Thoracic aorta (tissue), 2 donors: ENCODE measurements around the gene SOX10. TPM values are rescaled to one million over a fixed set of nuclear protein-coding genes. Genes with fewer than 3 reads are reported as not detected.
A peak's percentile ranks its signal among the peaks of the same experiment; 100 is the strongest.
"Not testable (repeated sequence)": the region's sequence is repeated elsewhere in the genome, so short reads cannot be mapped to it uniquely, and the experiment has no call there.

Experiments used
- ATAC-seq: fragments of 150-250 bp; one replicate; pipeline ENCODE4 v1.8.0; 2017; ENCODE audit warnings: low read depth; ENCODE audit not compliant: insufficient number of reproducible peaks, low FRiP score
- DNase-seq: peaks from one replicate; pipeline ENCODE4 v3.0.0-alpha.2; 2020; ENCODE audit warnings: low spot score
- H3K27ac ChIP-seq, 2 donors: fragments of 200-600 bp; sonication (generic); 1 replicate in 1 of 2; 2 replicates in 1 of 2; pipeline ENCODE4 v1.5.1; 2016; ENCODE audit warnings: mild to moderate bottlenecking in 2 of 2, moderate library complexity in 2 of 2
- H3K27me3 ChIP-seq: fragments of 200-600 bp; sonication (generic); replicated peaks from 2 replicates; pipeline ENCODE4 v1.6.0; 2016; ENCODE audit warnings: mild to moderate bottlenecking; ENCODE audit not compliant: insufficient read depth
- H3K36me3 ChIP-seq: fragments of 200-600 bp; sonication (generic); one replicate; pipeline ENCODE4 v1.5.1; 2016
- H3K4me1 ChIP-seq, 2 donors: fragments of 200-600 bp; sonication (generic); 1 replicate in 1 of 2; 2 replicates in 1 of 2; pipeline versions ENCODE4 v1.5.1 to v1.6.0; 2016; ENCODE audit warnings: low read depth in 2 of 2, mild to moderate bottlenecking in 1 of 2; ENCODE audit not compliant: control insufficient read depth in 1 of 2
- H3K4me3 ChIP-seq: fragments of 200-600 bp; sonication (generic); 2 replicates; pipeline ENCODE4 v1.5.1; 2016; ENCODE audit warnings: mild to moderate bottlenecking
- H3K9me3 ChIP-seq: fragments of 200-600 bp; sonication (generic); 2 replicates; pipeline ENCODE4 v1.5.1; 2016
- CTCF ChIP-seq: fragments of 200-600 bp; sonication (generic); IDR thresholded peaks from one replicate; pipeline ENCODE4 v1.5.1; 2019; ENCODE audit warnings: antibody characterized with exemption
- total RNA-seq, 2 donors: library from RNA; depleted of rRNA; stranded (reverse); fragments of >200 nt; gene quantifications; one replicate each; pipeline versions ENCODE4 v1.1.0 to v1.2.3, GENCODE V29; 2016

The SOX10 gene
- total RNA-seq, 2 donors from 2014 or later, result 0.49 to 0.95 TPM

- Histone ChIP-seq H3K27ac (no peak overlapping the region), H3K4me3 (no peak overlapping the region), H3K9me3 (no peaks in the 10 kb centered on the region), H3K4me1 (peaks cover 7 to 11% of the 10 kb centered on the region in 2 donors), H3K36me3 (peaks cover 49% of the 10 kb centered on the region), H3K27me3 (no peaks in the 10 kb centered on the region)
- DNase-seq, result no peak
- no peak for ATAC-seq
- no peak for TF ChIP-seq CTCF
Measured at GRCh38 chr22:37961062-37961461, 23.3 kb downstream of the SOX10 start.

- Histone ChIP-seq H3K27ac (no peak overlapping the region), H3K4me3 (no peak overlapping the region), H3K9me3 (no peaks in the 10 kb centered on the region), H3K36me3 (peaks cover 47% of the 10 kb centered on the region), H3K27me3 (no peaks in the 10 kb centered on the region), H3K4me1 (peaks cover 7% of the 10 kb centered on the region in 2 donors)
- ATAC-seq (no peak), DNase-seq (no peak)
- TF ChIP-seq CTCF, result no peak
Measured at GRCh38 chr22:37959231-37959825, 25.0 kb downstream of the SOX10 start.

- Histone ChIP-seq H3K4me3 (no peak overlapping the region), H3K27me3 (no peaks in the 10 kb centered on the region), H3K27ac (no peak overlapping the region), H3K36me3 (peaks cover 43% of the 10 kb centered on the region), H3K4me1 (peaks cover 10 to 18% of the 10 kb centered on the region in 2 donors), H3K9me3 (no peaks in the 10 kb centered on the region)
- ATAC-seq (no peak), DNase-seq (no peak)
- TF ChIP-seq CTCF, result no peak
Measured at GRCh38 chr22:37957232-37957631, 27.1 kb downstream of the SOX10 start.

- H3K36me3 ChIP-seq, result peaks cover 37% of the 10 kb centered on the region
- H3K4me1 ChIP-seq, result peaks cover 10 to 18% of the 10 kb centered on the region in 2 donors
Measured at GRCh38 chr22:37955825-37956397, 28.4 kb downstream of the SOX10 start.

GRCh38 chr22:37954686-37955085 is 29.7 kb downstream of the SOX10 start:
- ATAC-seq (no peak), DNase-seq (no peak)
- H3K4me3 ChIP-seq, result peak overlapping the region; percentile 81
- peaks cover 10 to 18% of the 10 kb centered on the region in 2 donors for H3K4me1 ChIP-seq
- H3K9me3 ChIP-seq, result no peaks in the 10 kb centered on the region
- no peak overlapping the region for H3K27ac ChIP-seq
- peaks cover 31% of the 10 kb centered on the region for H3K36me3 ChIP-seq
- TF ChIP-seq CTCF, result no peak
- no peaks in the 10 kb centered on the region for H3K27me3 ChIP-seq

More at GRCh38 chr22:37955825-37956397, 28.4 kb downstream of the SOX10 start:
- H3K4me3 ChIP-seq, H3K9me3 ChIP-seq, H3K27ac ChIP-seq, DNase-seq, ATAC-seq, H3K27me3 ChIP-seq: not testable (repeated sequence)
